NCI-H2196 treated with DMSO at 0.1 percent for 48 hours (cell line): ENCODE measurements around the gene RCE1.

Experiments
- DNase-seq: peaks from one replicate; lab custom pipeline; 2025; ENCODE audit not compliant: unreplicated experiment; lab: John Stamatoyannopoulos, UW

Gene RCE1

DNA sequence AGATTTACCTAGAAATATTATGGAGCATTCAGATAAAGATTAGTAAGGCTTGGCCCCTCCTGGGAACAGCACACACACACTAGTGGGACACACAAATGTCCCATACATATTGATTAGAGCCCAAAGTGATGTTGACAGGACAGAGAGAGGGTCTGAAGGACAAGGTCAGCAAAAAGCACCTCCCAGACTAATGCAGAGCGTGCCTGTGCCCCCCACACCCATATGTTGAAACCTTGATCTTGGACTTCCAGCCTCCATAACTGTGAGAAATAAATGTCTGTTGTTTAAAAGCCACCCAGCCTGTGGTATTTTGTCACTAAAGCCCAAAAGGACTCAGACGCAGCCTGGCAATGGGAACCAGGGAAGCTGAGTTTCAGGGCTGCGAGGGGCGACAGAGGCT, 41.2 kb downstream of the RCE1 start:
- no peak for DNase-seq

DNA sequence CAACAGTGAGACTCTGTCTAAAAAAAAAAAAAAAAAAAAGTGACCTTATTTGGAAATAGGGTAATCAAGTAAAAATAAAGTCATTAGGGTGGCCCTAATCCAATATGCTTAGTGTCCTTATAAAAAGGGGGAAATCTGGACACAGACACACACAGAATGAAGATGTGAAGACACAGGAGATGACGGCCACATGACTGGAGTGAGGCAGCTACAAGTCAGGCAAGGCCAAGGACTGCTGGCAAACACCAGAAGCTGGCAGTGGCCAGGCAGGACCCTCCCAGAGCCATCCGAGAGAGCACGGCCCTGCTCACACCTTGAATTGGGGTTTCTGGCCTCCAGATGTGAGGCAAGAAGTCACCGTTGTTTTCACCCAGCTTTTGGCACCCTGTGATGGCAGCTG, 42.2 kb downstream of the RCE1 start:
- DNase-seq: no peak

DNA sequence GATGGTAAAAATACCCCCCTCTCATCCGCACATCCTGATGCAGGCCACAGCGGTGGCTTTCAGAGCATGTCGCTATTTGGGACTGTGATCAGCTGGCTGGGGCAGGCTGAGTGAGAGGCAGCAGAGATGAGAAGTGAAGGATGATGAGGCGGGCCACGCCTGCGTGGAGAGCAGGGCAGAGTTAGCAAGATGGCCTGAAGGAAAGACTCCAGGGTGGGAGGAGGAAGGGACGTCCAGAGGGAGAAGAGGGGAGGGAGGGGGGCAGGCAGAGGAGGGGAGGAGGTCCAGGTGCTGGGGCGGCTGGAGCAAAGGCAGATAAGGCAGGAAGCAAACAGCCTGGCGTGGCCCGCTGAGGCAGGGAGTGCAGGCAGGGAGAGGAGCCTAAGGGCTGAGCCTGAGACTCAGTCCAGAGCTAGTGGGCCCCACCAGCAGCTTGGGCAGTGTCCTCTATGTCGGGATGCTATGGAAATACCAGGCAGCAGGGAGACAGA, 42.8 kb downstream of the RCE1 start:
- DNase-seq: no peak

DNA sequence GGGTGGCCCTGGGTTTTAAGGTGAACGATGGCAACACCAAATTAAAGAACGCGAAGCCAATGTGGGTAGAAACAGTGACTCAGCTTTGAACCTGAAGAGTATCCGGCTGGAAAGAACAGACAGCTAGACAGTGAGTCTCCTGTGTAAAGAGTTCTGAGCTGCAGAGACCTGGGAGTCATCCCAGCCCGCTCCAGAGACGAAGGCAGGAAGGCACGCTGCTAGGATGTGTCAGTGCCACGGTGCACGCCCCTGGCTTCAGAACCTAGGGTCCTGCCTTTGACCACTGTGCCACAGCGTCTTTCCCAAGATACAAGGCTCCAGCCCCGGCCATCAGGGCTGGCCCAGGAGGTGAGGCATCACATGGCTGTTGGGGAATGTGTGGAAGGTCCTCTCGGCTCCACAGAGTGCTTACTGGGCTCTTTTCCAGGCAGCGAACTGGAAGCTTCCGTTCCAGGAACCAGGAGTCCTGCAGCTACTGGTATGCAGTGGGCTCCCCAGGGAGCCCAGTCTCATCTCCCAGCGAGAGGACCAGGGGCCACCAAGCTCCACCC, 43.5 kb downstream of the RCE1 start:
- no peak for DNase-seq

DNA sequence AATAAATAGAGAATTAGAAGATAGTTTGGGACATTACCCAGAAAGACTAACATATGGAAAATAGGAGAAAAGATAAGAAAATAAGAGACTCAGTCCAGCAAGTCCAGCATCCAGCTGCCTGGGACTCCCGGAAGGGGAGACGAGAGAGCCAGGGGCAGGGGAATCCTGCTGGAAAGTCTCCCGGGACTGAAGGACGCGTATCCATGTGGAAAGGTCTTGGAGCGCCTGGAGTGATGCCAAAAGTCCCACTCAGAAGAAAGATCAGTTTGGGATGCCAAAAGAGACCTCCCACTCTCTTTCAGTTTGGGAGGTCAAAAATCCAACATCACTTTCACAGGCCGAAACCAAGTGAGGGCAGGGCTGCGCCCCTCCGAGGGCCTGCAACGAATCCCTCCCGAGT, 44.3 kb downstream of the RCE1 start:
- DNase-seq: no peak

DNA sequence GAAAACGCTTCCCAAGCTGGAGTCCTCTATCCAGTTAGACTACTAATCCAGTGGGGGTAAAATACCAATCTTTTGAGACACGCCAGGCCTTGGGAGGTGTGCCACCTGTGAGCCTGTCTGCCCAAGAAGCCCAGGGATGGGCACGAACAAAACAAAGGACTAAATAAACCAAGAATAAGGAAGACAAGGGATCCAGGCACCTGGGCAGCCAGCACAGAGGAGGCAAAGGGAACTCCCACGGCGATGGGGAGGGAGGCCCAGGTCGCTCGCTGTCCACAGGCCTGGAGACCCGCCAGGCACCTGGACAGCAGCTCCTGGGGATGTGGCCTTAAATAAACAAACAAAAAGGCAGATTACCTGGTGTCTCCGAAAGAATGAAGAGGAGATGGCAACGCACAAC, 45.0 kb downstream of the RCE1 start:
- DNase-seq: no peak

DNA sequence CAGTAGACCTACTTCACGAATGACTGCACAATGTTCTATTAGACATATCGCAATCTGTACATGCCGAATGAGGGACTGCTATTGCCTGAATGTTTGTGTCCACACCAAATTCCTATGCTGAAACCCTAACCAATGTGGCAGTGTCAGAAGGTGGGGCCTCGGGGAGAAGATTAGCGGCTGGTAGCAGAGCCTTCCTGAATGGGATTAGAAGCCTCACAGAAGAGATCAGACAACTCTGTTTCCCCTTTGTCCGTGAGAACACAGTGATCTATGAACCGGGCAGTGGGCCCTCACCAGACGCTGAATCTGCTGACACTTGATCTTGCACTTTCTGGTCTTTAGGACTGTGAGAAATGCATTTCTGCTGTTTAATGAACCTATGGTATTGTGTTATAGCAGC, 46.7 kb downstream of the RCE1 start:
- no peak for DNase-seq

DNA sequence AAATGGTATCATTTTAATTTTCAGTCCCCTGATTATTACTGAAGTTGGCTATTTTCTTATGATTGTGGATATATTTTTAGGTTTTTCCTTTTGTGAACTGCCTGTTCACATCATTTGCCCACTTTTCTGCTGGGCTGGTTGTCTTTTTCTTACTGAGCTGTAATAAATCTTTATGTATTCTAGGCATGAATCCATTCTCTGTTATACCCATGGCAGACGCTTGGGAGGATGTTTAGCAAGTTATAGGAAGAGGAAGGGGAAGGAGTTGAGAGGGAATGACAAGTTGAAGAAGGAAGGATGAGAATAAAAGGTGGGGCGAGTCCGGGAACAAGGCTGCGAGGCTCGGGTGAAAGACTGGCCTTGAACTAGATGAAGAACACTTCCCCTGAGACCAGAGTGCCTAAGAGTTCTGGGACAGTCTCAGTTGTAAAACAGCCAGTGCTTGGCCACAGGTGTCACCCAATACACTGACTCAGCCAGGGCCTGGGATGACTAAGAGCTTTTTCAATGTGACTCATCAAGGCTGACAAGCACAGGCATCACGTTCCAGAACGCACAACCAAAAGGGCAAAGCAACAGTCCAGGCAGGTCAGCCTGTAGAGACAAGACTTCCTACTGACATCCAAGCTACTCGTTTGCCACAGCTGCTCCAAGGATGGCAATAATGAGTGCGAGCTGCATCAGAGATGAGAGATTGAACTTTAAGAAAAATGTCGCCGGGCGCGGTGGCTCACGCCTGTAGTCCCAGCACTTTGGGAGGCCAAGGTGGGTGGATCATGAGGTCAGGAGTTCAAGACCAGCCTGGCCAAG, 48.8 kb downstream of the RCE1 start:
- DNase-seq: peak; percentile 7

DNA sequence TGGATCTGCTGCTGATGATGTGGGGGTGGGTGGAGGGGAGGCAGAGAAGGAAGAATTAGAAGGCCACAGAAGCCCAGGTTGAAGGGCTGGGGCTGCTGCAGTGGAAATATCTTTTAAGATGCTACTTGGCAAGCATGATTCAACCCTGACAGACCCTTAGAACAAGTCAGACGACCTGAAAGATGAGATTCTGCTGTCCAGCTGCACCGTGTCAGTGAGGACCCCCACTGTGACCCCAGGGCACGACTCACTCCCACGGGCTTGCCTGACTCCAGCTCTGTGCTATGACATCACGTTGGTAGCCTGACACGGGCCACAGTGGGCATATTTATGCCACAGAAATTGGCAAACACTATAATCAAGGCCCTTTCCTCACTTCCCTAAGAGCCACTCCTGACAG, 49.7 kb downstream of the RCE1 start:
- no peak for DNase-seq

DNA sequence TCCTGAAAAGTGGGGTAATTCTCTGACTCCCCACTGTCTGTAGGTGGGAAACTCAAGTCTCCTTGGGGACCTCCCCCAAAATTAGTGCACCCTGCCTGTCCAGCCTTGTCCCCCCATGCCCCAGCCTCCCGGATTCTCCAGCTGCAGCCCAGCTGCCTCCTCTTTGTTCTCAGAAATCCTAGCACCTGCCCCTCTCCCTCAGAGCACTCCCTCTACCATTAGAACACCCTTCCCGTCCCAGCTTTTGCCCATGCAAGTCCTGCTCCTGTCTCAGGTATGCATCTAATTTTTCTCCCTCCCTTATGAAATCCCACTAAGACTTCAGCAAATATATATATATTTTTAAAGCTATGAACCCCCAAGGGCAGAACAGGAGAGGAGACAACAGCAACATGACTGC, 50.9 kb downstream of the RCE1 start:
- no peak for DNase-seq
